BJ (cell line): ENCODE measurements around the gene LRP3. TPM values are rescaled to one million over a fixed set of nuclear protein-coding genes. Genes with fewer than 3 reads are reported as not detected.
A peak's percentile ranks its signal among the peaks of the same experiment; 100 is the strongest.
"Not testable (repeated sequence)": the region's sequence is repeated elsewhere in the genome, so short reads cannot be mapped to it uniquely, and the experiment has no call there.

Source experiments
- CTCF ChIA-PET: fragments of 350-600 bp; formaldehyde crosslinking; extraction: SDS; loops from one replicate; lab custom pipeline; 2021; ENCODE audit warnings: antibody characterized with exemption, inconsistent platforms; lab: Yijun Ruan, JAX
- POLR2A ChIA-PET: fragments of 300-600 bp; sonication (Branson Sonifier 250); formaldehyde crosslinking; extraction: SDS; loops from one replicate; lab custom pipeline; 2021; ENCODE audit warnings: antibody characterized with exemption; lab: Charles Lee
- DNase-seq: peaks from one replicate; pipeline ENCODE4 v3.0.0-alpha.2; 2011; ENCODE audit warnings: low read depth
- H3K27me3 ChIP-seq: 2 replicates; pipeline ENCODE4 v1.6.0; 2011; ENCODE audit warnings: low read length; ENCODE audit not compliant: control insufficient read depth, insufficient read depth
- H3K36me3 ChIP-seq: 2 replicates; pipeline ENCODE4 v1.5.1; 2011; ENCODE audit warnings: low read length; ENCODE audit not compliant: control insufficient read depth, insufficient read depth
- H3K4me3 ChIP-seq: 2 replicates; pipeline ENCODE4 v1.5.1; 2011; ENCODE audit warnings: low read depth, mild to moderate bottlenecking, control low read depth, low read length
- CTCF ChIP-seq: IDR thresholded peaks from 2 replicates; pipeline ENCODE4 v1.5.1; 2011; ENCODE audit warnings: low read depth, mild to moderate bottlenecking, control low read depth, inconsistent platforms, low read length, moderate library complexity; ENCODE audit not compliant: insufficient read depth
- polyA plus RNA-seq: library from polyadenylated mRNA; depleted of rRNA; stranded (reverse); fragments of >200 nt; gene quantifications from 2 replicates; pipeline ENCODE4 v1.2.3, GENCODE V29; 2011

LRP3 gene
- polyA plus RNA-seq, 1 experiment, result 16.1 TPM

- 0 out of 2 replicates have a peak, but pooled peaks have one; percentile 21 for TF ChIP-seq CTCF
- H3K27me3 ChIP-seq, result no peaks in the 10 kb centered on the region
- CTCF ChIA-PET, result interaction anchor here (0.8 to 3.4 kb wide), 18 partner anchors 7 to 230 kb away, joined by 3 to 35 read pairs (median 4); no protein-coding TSS in a partner anchor
- no peaks in the 10 kb centered on the region for H3K36me3 ChIP-seq
- DNase-seq, result peak; percentile 93
- POLR2A ChIA-PET, result interaction anchor here (0.6 kb wide), 1 partner anchor 1308 kb away, joined by 5 read pairs; no protein-coding TSS in a partner anchor
- H3K4me3 ChIP-seq, result peak overlapping the region; percentile 86
These were observed 17.3 kb upstream of the LRP3 start for GRCh38 chr19:33176670-33177416.

- no peak for DNase-seq
- peak overlapping the region; percentile 45 for H3K4me3 ChIP-seq
- POLR2A ChIA-PET, result no interaction called here
- no peaks in the 10 kb centered on the region for H3K36me3 ChIP-seq
- CTCF ChIA-PET, result interaction anchor here (0.5 to 3.4 kb wide), 16 partner anchors 9 to 229 kb away, joined by 3 to 35 read pairs (median 4); no protein-coding TSS in a partner anchor
- H3K27me3 ChIP-seq, result no peaks in the 10 kb centered on the region
- peak; percentile 50 for TF ChIP-seq CTCF
These were observed 16.6 kb upstream of the LRP3 start for GRCh38 chr19:33177417-33177979.

GRCh38 chr19:33186431-33187182, 7.5 kb upstream of the LRP3 start:
- POLR2A ChIA-PET, result no interaction called here
- no peak overlapping the region for H3K4me3 ChIP-seq
- H3K36me3 ChIP-seq, result no peaks in the 10 kb centered on the region
- no peak for TF ChIP-seq CTCF
- CTCF ChIA-PET, result interaction anchor here (1.0 to 7.7 kb wide), 5 partner anchors 9 to 62 kb away, joined by 3 to 104 read pairs (median 16); no protein-coding TSS in a partner anchor
- H3K27me3 ChIP-seq, result no peaks in the 10 kb centered on the region; the same call in 1 of the 2 replicates
- no peak for DNase-seq

- no peak for TF ChIP-seq CTCF
- Histone ChIP-seq H3K36me3 (no peaks in the 10 kb centered on the region), H3K4me3 (no peak overlapping the region), H3K27me3 (peaks cover 2% of the 10 kb centered on the region)
- CTCF ChIA-PET, result interaction anchor here (1.9 to 7.7 kb wide), 4 partner anchors 10 to 63 kb away, joined by 5 to 104 read pairs (median 50); no protein-coding TSS in a partner anchor
- POLR2A ChIA-PET, result no interaction called here
- no peak for DNase-seq
These were observed 7.0 kb upstream of the LRP3 start for GRCh38 chr19:33187183-33187540.

DNA sequence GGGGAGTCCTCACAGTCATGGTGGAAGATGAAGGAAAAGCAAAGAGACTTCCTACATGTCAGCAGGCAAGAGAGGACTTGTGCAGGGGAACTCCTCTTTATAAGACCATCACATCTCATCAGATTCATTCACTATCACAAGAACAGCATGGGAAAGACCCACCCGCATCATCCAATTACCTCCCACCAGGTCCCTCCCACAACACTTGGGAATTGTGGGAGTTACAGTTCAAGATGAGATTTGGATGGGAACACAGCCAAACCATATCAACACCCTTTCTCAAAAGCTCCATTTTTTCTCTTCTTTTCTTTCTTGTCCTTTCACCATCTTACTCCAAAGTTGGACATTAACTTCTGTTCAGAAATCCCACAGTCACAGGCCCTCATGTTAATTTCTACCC, 4.7 kb upstream of the LRP3 start:
- Histone ChIP-seq H3K27me3 (peaks cover 5% of the 10 kb centered on the region), H3K36me3 (no peaks in the 10 kb centered on the region), H3K4me3 (no peak overlapping the region)
- no peak for DNase-seq
- ChIA-PET POLR2A (no interaction called here), CTCF (interaction anchor here (0.8 to 7.7 kb wide), 2 partner anchors 13 to 65 kb away, joined by 3 to 104 read pairs; no protein-coding TSS in a partner anchor)
- no peak for TF ChIP-seq CTCF

- CTCF ChIA-PET, result interaction anchor here (0.8 to 1.2 kb wide), 3 partner anchors 8 to 66 kb away, joined by 4 to 5 read pairs (median 4); no protein-coding TSS in a partner anchor
- POLR2A ChIA-PET, result not testable (repeated sequence)
These were observed 3.0 kb upstream of the LRP3 start for GRCh38 chr19:33191092-33191491.

More at GRCh38 chr19:33191092-33191491, 3.0 kb upstream of the LRP3 start:
- DNase-seq, H3K36me3 ChIP-seq, H3K27me3 ChIP-seq, H3K4me3 ChIP-seq: not testable (repeated sequence)
